GM19043 (cell line): ENCODE results near the gene CCDC77.

Source experiments
- ATAC-seq: cut with Tn5 transposase; IDR thresholded peaks from one replicate; pipeline ENCODE4 v1.9.1; 2021; ENCODE audit warnings: low read depth; ENCODE audit not compliant: unreplicated experiment

CCDC77 gene

GRCh38 chr12:475286-475685, 73.8 kb downstream of the CCDC77 start:
- no peak for ATAC-seq

- no peak for ATAC-seq
These were observed 77.7 kb downstream of the CCDC77 start for GRCh38 chr12:479161-479560.

DNA sequence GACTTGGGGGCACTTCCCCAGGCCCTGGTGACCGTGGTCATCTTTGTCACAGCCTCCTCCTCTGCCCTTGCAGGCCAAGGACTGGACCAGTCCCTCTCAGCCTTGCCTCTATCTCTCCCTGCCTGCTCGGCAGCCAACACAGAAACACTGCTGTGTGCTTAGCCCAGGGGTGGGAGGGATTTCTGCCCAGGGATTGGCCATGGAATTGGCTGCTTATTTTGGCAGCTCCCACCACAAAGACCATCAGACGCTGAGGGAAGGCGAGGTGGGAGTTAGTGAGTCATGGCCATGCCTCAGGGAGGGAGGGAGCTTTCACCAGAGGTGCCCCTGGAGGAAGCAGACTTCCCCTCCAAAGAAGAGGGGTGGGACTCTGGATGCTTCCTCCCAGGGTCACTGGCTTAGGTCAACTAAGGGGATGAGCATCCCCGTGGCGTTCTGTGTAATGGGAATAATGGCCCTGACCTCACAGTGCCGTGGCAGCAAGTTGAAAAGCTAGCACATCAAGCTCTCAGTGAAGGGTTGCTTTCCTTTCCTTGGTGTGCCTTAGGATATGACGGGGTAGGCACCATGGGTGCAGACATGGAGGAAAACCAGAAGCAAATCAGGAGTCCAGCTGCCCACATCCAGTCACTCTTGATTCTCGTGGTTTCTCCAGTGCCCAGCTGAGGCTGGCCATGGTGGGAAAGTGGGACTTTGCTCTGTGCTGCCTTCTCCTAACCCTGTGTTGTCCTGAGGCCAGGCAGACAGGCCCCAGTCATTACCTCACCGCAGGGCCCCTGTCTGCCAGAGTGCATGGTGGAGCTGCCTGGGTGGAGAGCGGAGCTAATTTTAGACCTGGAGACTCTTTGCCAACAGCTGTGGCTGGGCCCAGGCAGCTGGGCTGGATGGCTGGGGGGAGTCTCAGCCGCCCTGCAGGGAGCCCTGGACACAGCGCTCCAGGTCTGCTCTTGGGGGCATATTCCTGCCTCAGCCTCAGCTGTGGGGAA, 79.7 kb downstream of the CCDC77 start:
- no peak for ATAC-seq

- no peak for ATAC-seq
These were observed 80.6 kb downstream of the CCDC77 start for GRCh38 chr12:482061-482460.

DNA sequence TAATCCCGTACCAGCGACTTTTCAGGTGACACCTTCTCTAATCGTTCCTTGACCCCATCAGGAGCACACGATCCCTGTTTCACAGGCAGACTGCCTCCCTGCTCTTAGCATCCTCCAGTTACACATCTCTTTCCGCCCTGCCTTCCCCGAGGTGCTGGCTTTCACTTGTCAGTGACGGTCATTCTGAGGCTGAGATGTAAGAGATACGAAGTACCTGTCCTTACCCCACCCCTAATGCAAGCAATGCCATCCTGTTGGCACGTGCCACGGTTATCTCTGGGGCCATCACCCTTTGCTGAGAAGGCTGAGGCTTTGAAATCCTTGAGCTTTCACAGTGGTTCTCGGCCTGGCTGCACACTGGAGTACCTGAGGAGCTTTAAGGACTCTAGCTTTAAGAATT, 82.7 kb downstream of the CCDC77 start:
- no peak for ATAC-seq

DNA sequence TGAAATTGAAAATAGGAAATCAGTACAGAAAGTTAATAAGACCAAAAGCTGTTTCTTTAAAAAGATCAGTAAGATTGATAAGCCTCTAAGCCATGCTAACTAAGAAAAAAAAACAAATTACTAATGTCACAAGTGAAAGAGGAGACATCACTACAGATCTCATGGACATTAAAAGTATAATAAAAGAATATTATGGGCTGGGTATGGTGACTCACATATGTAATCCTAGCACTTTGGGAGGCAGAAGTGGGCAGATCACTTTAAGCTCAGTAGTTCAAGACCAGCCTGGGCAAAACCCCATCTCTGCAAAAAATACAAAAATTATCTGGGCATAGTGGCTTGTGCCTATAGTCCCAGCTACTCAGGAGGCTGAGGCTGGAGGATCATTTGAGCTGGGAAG, 88.8 kb downstream of the CCDC77 start:
- ATAC-seq: no peak
